ENCODE results near the gene SNRNP48. TPM values are rescaled to one million over a fixed set of nuclear protein-coding genes. Genes with fewer than 3 reads are reported as not detected.

The SNRNP48 gene
- total and polyA plus RNA-seq, 2 of the 8 experiments (the other 6 are each of a cell fraction or from before 2014, with no cell fraction given) = 7.7 to 21.0 TPM

- TF ChIP-seq CHD7 (IDR thresholded peaks at IDR 0.05; ENCODE audit: insufficient replicate concordance, low read length) (no peak), KDM5A (IDR thresholded peaks at IDR 0.05; ENCODE audit: low read length) (no peak), JUND (IDR thresholded peaks at IDR 0.05; ENCODE audit: low read length) (no peak), CEBPB (IDR thresholded peaks at IDR 0.05; ENCODE audit: low read depth, low read length) (no peak), EZH2 (IDR thresholded peaks at IDR 0.05; ENCODE audit: low read depth, low read length, severe bottlenecking) (no peak), JUN (IDR thresholded peaks at IDR 0.05; ENCODE audit: low read depth, low read length) (no peak), SP4 (IDR thresholded peaks at IDR 0.05; ENCODE audit: low read length) (no peak)
Measured at GRCh38 chr6:7578931-7579330, 11.1 kb upstream of the SNRNP48 start (continued).

Measured in H1 (cell line).